GM12892 (cell line): ENCODE results near the gene CCL7.

Source experiments
- POLR2A ChIP-seq: IDR thresholded peaks from 2 replicates; pipeline ENCODE4 v1.6.1; 2011; ENCODE audit warnings: low read depth, low read length, control low read depth
- POLR2AphosphoS5 ChIP-seq: IDR thresholded peaks from 2 replicates; pipeline ENCODE4 v1.6.1; 2011; ENCODE audit warnings: low read depth, low read length, control low read depth

- TF ChIP-seq POLR2A (no peak), POLR2AphosphoS5 (no peak)
These were observed 26.4 kb upstream of the CCL7 start for GRCh38 chr17:34243364-34244320.
